ENCODE results near the gene PARD3B. TPM values are rescaled to one million over a fixed set of nuclear protein-coding genes. Genes with fewer than 3 reads are reported as not detected.

PARD3B gene
- total and polyA plus RNA-seq, 2 of the 13 experiments (the other 11 are each of a cell fraction or from before 2014, with no cell fraction given) = 0.71 to 2.3 TPM

DNA sequence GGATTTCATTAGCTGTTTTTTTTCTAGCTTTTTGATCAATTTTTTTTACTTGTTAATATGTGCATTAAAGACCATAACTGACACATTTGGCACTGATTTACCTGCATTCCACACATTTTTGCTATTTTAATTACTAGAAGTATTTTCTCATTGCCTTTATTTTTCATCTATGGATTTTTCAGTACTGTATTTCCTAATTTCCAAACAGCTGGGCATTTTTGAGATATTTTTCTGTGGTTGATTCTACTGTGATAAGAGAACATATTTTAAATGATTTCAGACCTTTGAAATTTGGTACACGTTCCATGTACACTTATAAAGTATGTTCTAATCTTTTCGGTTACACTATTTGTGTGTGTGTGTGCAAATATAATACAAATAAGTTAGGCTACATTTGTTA is 135.3 kb downstream of the PARD3B start (continued):
- TF ChIP-seq, protein P1, sequence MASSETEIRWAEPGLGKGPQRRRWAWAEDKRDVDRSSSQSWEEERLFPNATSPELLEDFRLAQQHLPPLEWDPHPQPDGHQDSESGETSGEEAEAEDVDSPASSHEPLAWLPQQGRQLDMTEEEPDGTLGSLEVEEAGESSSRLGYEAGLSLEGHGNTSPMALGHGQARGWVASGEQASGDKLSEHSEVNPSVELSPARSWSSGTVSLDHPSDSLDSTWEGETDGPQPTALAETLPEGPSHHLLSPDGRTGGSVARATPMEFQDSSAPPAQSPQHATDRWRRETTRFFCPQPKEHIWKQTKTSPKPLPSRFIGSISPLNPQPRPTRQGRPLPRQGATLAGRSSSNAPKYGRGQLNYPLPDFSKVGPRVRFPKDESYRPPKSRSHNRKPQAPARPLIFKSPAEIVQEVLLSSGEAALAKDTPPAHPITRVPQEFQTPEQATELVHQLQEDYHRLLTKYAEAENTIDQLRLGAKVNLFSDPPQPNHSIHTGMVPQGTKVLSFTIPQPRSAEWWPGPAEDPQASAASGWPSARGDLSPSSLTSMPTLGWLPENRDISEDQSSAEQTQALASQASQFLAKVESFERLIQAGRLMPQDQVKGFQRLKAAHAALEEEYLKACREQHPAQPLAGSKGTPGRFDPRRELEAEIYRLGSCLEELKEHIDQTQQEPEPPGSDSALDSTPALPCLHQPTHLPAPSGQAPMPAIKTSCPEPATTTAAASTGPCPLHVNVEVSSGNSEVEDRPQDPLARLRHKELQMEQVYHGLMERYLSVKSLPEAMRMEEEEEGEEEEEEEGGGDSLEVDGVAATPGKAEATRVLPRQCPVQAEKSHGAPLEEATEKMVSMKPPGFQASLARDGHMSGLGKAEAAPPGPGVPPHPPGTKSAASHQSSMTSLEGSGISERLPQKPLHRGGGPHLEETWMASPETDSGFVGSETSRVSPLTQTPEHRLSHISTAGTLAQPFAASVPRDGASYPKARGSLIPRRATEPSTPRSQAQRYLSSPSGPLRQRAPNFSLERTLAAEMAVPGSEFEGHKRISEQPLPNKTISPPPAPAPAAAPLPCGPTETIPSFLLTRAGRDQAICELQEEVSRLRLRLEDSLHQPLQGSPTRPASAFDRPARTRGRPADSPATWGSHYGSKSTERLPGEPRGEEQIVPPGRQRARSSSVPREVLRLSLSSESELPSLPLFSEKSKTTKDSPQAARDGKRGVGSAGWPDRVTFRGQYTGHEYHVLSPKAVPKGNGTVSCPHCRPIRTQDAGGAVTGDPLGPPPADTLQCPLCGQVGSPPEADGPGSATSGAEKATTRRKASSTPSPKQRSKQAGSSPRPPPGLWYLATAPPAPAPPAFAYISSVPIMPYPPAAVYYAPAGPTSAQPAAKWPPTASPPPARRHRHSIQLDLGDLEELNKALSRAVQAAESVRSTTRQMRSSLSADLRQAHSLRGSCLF (CRISPR knock-in tag; IDR thresholded peaks at IDR 0.05; ENCODE audit: borderline replicate concordance) = no peak
- TF ChIP-seq MED13 (CRISPR knock-in tag; IDR thresholded peaks at IDR 0.05) (no peak), IRX3 (CRISPR knock-in tag; IDR thresholded peaks at IDR 0.05; ENCODE audit: borderline replicate concordance, low read depth) (no peak), MIXL1 (CRISPR knock-in tag; IDR thresholded peaks at IDR 0.05) (no peak), SAP130 (CRISPR knock-in tag; IDR thresholded peaks at IDR 0.05; ENCODE audit: low read depth) (no peak), ZNF713 (CRISPR knock-in tag; IDR thresholded peaks at IDR 0.05) (no peak), MXD4 (CRISPR knock-in tag; IDR thresholded peaks at IDR 0.05) (no peak), ZSCAN22 (CRISPR knock-in tag; IDR thresholded peaks at IDR 0.05) (no peak), ZNF879 (CRISPR knock-in tag; IDR thresholded peaks at IDR 0.05) (no peak), ZNF33A (CRISPR knock-in tag; IDR thresholded peaks at IDR 0.05; ENCODE audit: borderline replicate concordance) (no peak), NFYC (CRISPR knock-in tag; IDR thresholded peaks at IDR 0.05) (no peak)
- TF ChIP-seq, protein P2, sequence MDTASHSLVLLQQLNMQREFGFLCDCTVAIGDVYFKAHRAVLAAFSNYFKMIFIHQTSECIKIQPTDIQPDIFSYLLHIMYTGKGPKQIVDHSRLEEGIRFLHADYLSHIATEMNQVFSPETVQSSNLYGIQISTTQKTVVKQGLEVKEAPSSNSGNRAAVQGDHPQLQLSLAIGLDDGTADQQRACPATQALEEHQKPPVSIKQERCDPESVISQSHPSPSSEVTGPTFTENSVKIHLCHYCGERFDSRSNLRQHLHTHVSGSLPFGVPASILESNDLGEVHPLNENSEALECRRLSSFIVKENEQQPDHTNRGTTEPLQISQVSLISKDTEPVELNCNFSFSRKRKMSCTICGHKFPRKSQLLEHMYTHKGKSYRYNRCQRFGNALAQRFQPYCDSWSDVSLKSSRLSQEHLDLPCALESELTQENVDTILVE (CRISPR knock-in tag; IDR thresholded peaks at IDR 0.05) = no peak
- TF ChIP-seq, protein P3, sequence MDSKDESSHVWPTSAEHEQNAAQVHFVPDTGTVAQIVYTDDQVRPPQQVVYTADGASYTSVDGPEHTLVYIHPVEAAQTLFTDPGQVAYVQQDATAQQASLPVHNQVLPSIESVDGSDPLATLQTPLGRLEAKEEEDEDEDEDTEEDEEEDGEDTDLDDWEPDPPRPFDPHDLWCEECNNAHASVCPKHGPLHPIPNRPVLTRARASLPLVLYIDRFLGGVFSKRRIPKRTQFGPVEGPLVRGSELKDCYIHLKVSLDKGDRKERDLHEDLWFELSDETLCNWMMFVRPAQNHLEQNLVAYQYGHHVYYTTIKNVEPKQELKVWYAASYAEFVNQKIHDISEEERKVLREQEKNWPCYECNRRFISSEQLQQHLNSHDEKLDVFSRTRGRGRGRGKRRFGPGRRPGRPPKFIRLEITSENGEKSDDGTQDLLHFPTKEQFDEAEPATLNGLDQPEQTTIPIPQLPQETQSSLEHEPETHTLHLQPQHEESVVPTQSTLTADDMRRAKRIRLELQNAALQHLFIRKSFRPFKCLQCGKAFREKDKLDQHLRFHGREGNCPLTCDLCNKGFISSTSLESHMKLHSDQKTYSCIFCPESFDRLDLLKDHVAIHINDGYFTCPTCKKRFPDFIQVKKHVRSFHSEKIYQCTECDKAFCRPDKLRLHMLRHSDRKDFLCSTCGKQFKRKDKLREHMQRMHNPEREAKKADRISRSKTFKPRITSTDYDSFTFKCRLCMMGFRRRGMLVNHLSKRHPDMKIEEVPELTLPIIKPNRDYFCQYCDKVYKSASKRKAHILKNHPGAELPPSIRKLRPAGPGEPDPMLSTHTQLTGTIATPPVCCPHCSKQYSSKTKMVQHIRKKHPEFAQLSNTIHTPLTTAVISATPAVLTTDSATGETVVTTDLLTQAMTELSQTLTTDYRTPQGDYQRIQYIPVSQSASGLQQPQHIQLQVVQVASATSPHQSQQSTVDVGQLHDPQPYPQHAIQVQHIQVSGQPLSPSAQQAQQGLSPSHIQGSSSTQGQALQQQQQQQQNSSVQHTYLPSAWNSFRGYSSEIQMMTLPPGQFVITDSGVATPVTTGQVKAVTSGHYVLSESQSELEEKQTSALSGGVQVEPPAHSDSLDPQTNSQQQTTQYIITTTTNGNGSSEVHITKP (CRISPR knock-in tag; IDR thresholded peaks at IDR 0.05; ENCODE audit: low read depth) = no peak

All from HepG2 (cell line).